Spleen (tissue), 11 donors: Measurements from ENCODE around the gene KIAA0825. TPM values are rescaled to one million over a fixed set of nuclear protein-coding genes. Genes with fewer than 3 reads are reported as not detected.
A peak's percentile ranks its signal among the peaks of the same experiment; 100 is the strongest.

Source experiments
- DNase-seq: peaks from one replicate; pipeline ENCODE4 v3.0.0-alpha.2; 2020
- H3K27ac ChIP-seq, 8 donors: fragments of 200-600 bp; sonication (generic) in 7 of 8; 1 replicate in 4 of 8; 2 replicates in 4 of 8; pipeline versions ENCODE4 v1.5.0 to v1.8.0; 2016 to 2021; ENCODE audit warnings: inconsistent platforms in 4 of 8, mild to moderate bottlenecking in 4 of 8, moderate library complexity in 1 of 8
- H3K27me3 ChIP-seq, 7 donors: fragments of 200-600 bp; sonication (generic) in 6 of 7; replicated peaks in 1 of 7; 1 replicate in 4 of 7; 2 replicates in 3 of 7; pipeline versions ENCODE4 v1.5.0 to v1.8.0; 2016 to 2021; ENCODE audit warnings: inconsistent platforms in 3 of 7, mild to moderate bottlenecking in 1 of 7
- H3K36me3 ChIP-seq, 6 donors: fragments of 200-600 bp; sonication (generic) in 5 of 6; 1 replicate in 4 of 6; 2 replicates in 2 of 6; pipeline versions ENCODE4 v1.5.0 to v1.8.0; 2016 to 2021; ENCODE audit warnings: inconsistent platforms in 2 of 6
- H3K4me1 ChIP-seq, 6 donors: fragments of 200-600 bp; sonication (generic) in 5 of 6; 1 replicate in 3 of 6; 2 replicates in 3 of 6; pipeline versions ENCODE4 v1.5.0 to v1.8.0; 2016 to 2021; ENCODE audit warnings: inconsistent platforms in 3 of 6
- H3K4me3 ChIP-seq, 8 donors: fragments of 200-600 bp; sonication (generic) in 7 of 8; 1 replicate in 4 of 8; 2 replicates in 4 of 8; pipeline versions ENCODE4 v1.5.0 to v1.8.0; 2016 to 2021; ENCODE audit warnings: inconsistent platforms in 4 of 8, mild to moderate bottlenecking in 4 of 8, moderate library complexity in 2 of 8
- H3K9me3 ChIP-seq, 8 donors: fragments of 200-600 bp; sonication (generic) in 7 of 8; 1 replicate in 4 of 8; 2 replicates in 4 of 8; pipeline versions ENCODE4 v1.5.0 to v1.8.0; 2016 to 2021; ENCODE audit warnings: inconsistent platforms in 4 of 8
- CTCF ChIP-seq, 11 experiments: fragments of 200-600 bp in 7 of 11; fragments of 450-650 bp in 4 of 11; sonication (generic) in 4 of 11; IDR thresholded peaks in 8 of 11; conservative IDR thresholded peaks in 3 of 11; 1 replicate in 7 of 11; 2 replicates in 4 of 11; pipeline versions ENCODE4 v1.4.0 to v1.8.0; 2016 to 2021; ENCODE audit warnings: antibody characterized with exemption in 11 of 11, inconsistent platforms in 4 of 11, mild to moderate bottlenecking in 1 of 11
- POLR2A ChIP-seq, 3 donors: fragments of 450-650 bp; IDR thresholded peaks; one replicate each; pipeline ENCODE4 v1.5.1; 2017; ENCODE audit warnings: antibody characterized with exemption in 3 of 3, mild to moderate bottlenecking in 1 of 3
- POLR2AphosphoS5 ChIP-seq, 3 donors: sonication (generic); formaldehyde crosslinking; IDR thresholded peaks; one replicate each; pipeline ENCODE4 v1.5.1; 2017; ENCODE audit warnings: antibody characterized with exemption in 3 of 3
- WGBS, 5 donors: extraction: QIAGEN DNeasy Blood & Tissue Kit in 3 of 5; methylation state at CpG; one replicate each; pipeline versions ENCODE4 v1.1.5 to v1.1.7; 2013 to 2018; 5-methylcytosine and 5-hydroxymethylcytosine counted together
- intact Hi-C: fragments of 100-400 bp; cut with DNase I; formaldehyde crosslinking; loops from one replicate; pipeline ENCODE4 v1.15.0; 2023; ENCODE audit warnings: low total_unique reads
- polyA plus RNA-seq, 3 donors: library from polyadenylated mRNA; stranded (reverse); fragments of 200-250 nt; gene quantifications; one replicate each; pipeline ENCODE4 v1.2.1, GENCODE V29; 2013
- total RNA-seq, 7 donors: library from RNA; depleted of rRNA in 3 of 7; stranded (reverse); fragments of >200 nt in 3 of 7; fragmentation: NEBNext Ultra II Directional in 4 of 7; extraction: Animal tissue kit (Norgen Biotek cat#: 25700) in 4 of 7; gene quantifications; one replicate each; pipeline versions ENCODE4 v1.1.0 to v1.2.1, GENCODE V29; 2016 to 2021
- donor health status: healthy with polysubstance abuse.
- donor health status: DM: no; HTN: no; CAD: no; lungs with moderate emphysema.
- donor health status: DM: no; HTN: no; CAD: no.
- donor health status: Bipolar disorder and iron deficiency.
- donor health status: healthy.
- donor health status: DM: no; HTN: no; CAD: no.
- donor health status: DM: yes; HTN: yes; CAD: no.

The KIAA0825 gene
- total and polyA plus RNA-seq, 10 donors = 0.20 to 13.5 (median 6.0) TPM

GRCh38 chr5:94498199-94498598 is 120.2 kb downstream of the KIAA0825 start:
- Histone ChIP-seq H3K27ac (no peak overlapping the region), H3K27me3 (no peaks in the 10 kb centered on the region), H3K9me3 (no peaks in the 10 kb centered on the region), H3K36me3 (no peaks in the 10 kb centered on the region), H3K4me1 (no peaks in the 10 kb centered on the region), H3K4me3 (no peak overlapping the region)
- no peak for DNase-seq
- no peak for TF ChIP-seq POLR2AphosphoS5 (IDR thresholded peaks at IDR 0.05)
- no peak for TF ChIP-seq POLR2A (IDR thresholded peaks at IDR 0.05)
- no peak for TF ChIP-seq CTCF (IDR thresholded peaks at IDR 0.05 in 8 of 11, conservative IDR thresholded peaks at IDR 0.05 in 3 of 11)
- intact Hi-C loops = no loop called here

DNA sequence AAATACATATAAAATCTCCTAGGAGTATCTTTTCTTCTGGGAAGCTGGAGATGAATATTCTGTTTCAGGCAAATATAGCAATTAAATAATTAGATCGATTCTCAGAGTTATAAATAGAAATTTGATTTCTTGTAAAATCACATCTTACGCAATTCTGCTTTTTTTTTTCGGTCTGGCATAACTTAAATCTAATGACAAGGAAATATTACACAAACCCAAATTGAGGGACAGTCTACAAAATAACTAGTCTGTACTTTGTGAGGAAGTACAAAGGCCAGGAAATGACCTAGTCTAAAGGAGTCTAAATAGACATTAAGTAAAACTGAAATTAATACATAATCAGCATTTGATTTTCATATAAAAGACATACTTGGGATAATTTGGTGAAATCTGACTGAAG is 133.3 kb downstream of the KIAA0825 start:
- no peak for TF ChIP-seq POLR2AphosphoS5 (IDR thresholded peaks at IDR 0.05)
- Histone ChIP-seq H3K36me3 (no peaks in the 10 kb centered on the region), H3K9me3 (no peaks in the 10 kb centered on the region), H3K4me3 (no peak overlapping the region), H3K27me3 (no peaks in the 10 kb centered on the region), H3K27ac (peak overlapping the region in 1 of 8 donors; percentile 34), H3K4me1 (no peaks in the 10 kb centered on the region)
- DNase-seq = no peak
- 47 to 76% (median 66%) methylated on average over 3 of the region's 3 CpGs for WGBS, 5 donors
- intact Hi-C loops = no loop called here

DNA sequence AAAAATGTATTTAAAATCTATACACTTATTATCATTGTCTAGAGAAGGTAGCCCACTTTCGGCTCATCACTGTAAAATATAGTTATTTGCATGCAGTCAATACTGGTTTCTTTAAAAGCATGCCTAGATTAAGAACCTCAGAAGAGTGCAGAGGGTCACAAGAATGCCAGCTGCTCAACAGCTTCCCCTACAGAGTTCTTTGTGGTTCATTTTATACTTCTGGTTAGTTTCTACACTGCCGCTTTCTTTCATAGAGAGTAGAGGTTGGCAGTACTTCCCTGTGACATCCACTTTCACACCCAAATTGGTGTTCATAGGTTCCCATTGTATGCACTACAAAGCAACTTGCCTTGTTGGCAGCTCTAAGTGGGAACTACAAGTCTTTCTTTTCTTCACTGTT is 137.3 kb downstream of the KIAA0825 start:
- intact Hi-C loops = no loop called here
- 89 to 91% (median 89%) methylated on average over 2 of the region's 2 CpGs for WGBS, 5 donors

GRCh38 chr5:94480486-94480885 is 137.9 kb downstream of the KIAA0825 start:
- peaks cover 0 to 6% (median 0%) of the 10 kb centered on the region in 6 donors for H3K36me3 ChIP-seq
- 80 to 92% (median 91%) methylated on average over 1 of the region's 1 CpG for WGBS, 5 donors
- H3K27ac ChIP-seq = no peak overlapping the region
- H3K9me3 ChIP-seq = no peaks in the 10 kb centered on the region
- no peak overlapping the region for H3K4me3 ChIP-seq
- no peaks in the 10 kb centered on the region for H3K27me3 ChIP-seq
- intact Hi-C loops = no loop called here
- no peaks in the 10 kb centered on the region for H3K4me1 ChIP-seq
- no peak for DNase-seq
- TF ChIP-seq CTCF (IDR thresholded peaks at IDR 0.05 in 8 of 11, conservative IDR thresholded peaks at IDR 0.05 in 3 of 11) = no peak
- no peak for TF ChIP-seq POLR2AphosphoS5 (IDR thresholded peaks at IDR 0.05)
- no peak for TF ChIP-seq POLR2A (IDR thresholded peaks at IDR 0.05)

More for the DNA sequence above, 137.3 kb downstream of the KIAA0825 start:
- no peak overlapping the region for H3K27ac ChIP-seq
- no peak for TF ChIP-seq POLR2AphosphoS5 (IDR thresholded peaks at IDR 0.05)
- no peak for TF ChIP-seq POLR2A (IDR thresholded peaks at IDR 0.05)
- TF ChIP-seq CTCF (IDR thresholded peaks at IDR 0.05 in 8 of 11, conservative IDR thresholded peaks at IDR 0.05 in 3 of 11) = no peak
- H3K36me3 ChIP-seq = peaks cover 0 to 5% (median 0%) of the 10 kb centered on the region in 6 donors
- H3K27me3 ChIP-seq = no peaks in the 10 kb centered on the region
- H3K4me3 ChIP-seq = no peak overlapping the region
- H3K4me1 ChIP-seq = no peaks in the 10 kb centered on the region
- no peaks in the 10 kb centered on the region for H3K9me3 ChIP-seq
- DNase-seq = no peak

- intact Hi-C loops = no loop called here
- H3K27me3 ChIP-seq = no peaks in the 10 kb centered on the region
- TF ChIP-seq CTCF (IDR thresholded peaks at IDR 0.05 in 8 of 11, conservative IDR thresholded peaks at IDR 0.05 in 3 of 11) (no peak), POLR2A (IDR thresholded peaks at IDR 0.05) (no peak), POLR2AphosphoS5 (IDR thresholded peaks at IDR 0.05) (no peak)
Measured at GRCh38 chr5:94473936-94474335, 144.5 kb downstream of the KIAA0825 start.

More at GRCh38 chr5:94473936-94474335, 144.5 kb downstream of the KIAA0825 start:
- Histone ChIP-seq H3K4me3 (no peak overlapping the region), H3K9me3 (no peaks in the 10 kb centered on the region), H3K27ac (no peak overlapping the region), H3K36me3 (peaks cover 0 to 20% (median 0%) of the 10 kb centered on the region in 6 donors), H3K4me1 (no peaks in the 10 kb centered on the region)
- DNase-seq = no peak
